Measurements from ENCODE around the gene PHKB.

The PHKB gene

GRCh38 chr16:47697826-47698225, 236.7 kb downstream of the PHKB start:
- DNase-seq: no peak

- DNase-seq: no peak
Measured at GRCh38 chr16:47699106-47699505, 238.0 kb downstream of the PHKB start.

GRCh38 chr16:47700857-47701587, 239.9 kb downstream of the PHKB start:
- no peak for DNase-seq

- DNase-seq: no peak
Measured at GRCh38 chr16:47705266-47705665, 244.1 kb downstream of the PHKB start.

- DNase-seq: no peak
Measured at GRCh38 chr16:47711809-47712208, 250.7 kb downstream of the PHKB start.

- no peak for DNase-seq
Measured at GRCh38 chr16:47712276-47713224, 251.4 kb downstream of the PHKB start.

- DNase-seq: no peak
Measured at GRCh38 chr16:47713225-47713595, 252.1 kb downstream of the PHKB start.

GRCh38 chr16:47715442-47716083, 254.4 kb downstream of the PHKB start:
- no peak for DNase-seq

GRCh38 chr16:47716571-47716970, 255.4 kb downstream of the PHKB start:
- no peak for DNase-seq

- no peak for DNase-seq
Measured at GRCh38 chr16:47719713-47720112, 258.6 kb downstream of the PHKB start.

GRCh38 chr16:47721006-47721637, 260.0 kb downstream of the PHKB start:
- DNase-seq: no peak

- DNase-seq: no peak
Measured at GRCh38 chr16:47722046-47722445, 260.9 kb downstream of the PHKB start.

- no peak for DNase-seq
Measured at GRCh38 chr16:47724115-47724785, 263.1 kb downstream of the PHKB start.

- DNase-seq: no peak
Measured at GRCh38 chr16:47725188-47725695, 264.1 kb downstream of the PHKB start.

- no peak for DNase-seq
Measured at GRCh38 chr16:47726031-47726675, 265.0 kb downstream of the PHKB start.

GRCh38 chr16:47727131-47727530, 266.0 kb downstream of the PHKB start:
- DNase-seq: no peak

- DNase-seq: no peak
Measured at GRCh38 chr16:47728205-47728604, 267.1 kb downstream of the PHKB start.

- DNase-seq: no peak
Measured at GRCh38 chr16:47729701-47730100, 268.6 kb downstream of the PHKB start.

- no peak for DNase-seq
Measured at GRCh38 chr16:47731252-47731651, 270.1 kb downstream of the PHKB start.

- no peak for DNase-seq
Measured at GRCh38 chr16:47732122-47732521, 271.0 kb downstream of the PHKB start.

- DNase-seq: no peak
Measured at GRCh38 chr16:47732523-47733111, 271.5 kb downstream of the PHKB start.
